HepG2 (cell line): ENCODE data around the gene NDUFAF3. TPM values are rescaled to one million over a fixed set of nuclear protein-coding genes. Genes with fewer than 3 reads are reported as not detected.

ENCODE experiments used
- AFF4 ChIP-seq: sonication (generic); formaldehyde crosslinking; IDR thresholded peaks from 2 replicates; pipeline ENCODE4 v1.4.0; 2020; ENCODE audit warnings: missing genetic modification reagents
- ARNTL ChIP-seq: sonication (generic); formaldehyde crosslinking; IDR thresholded peaks from 2 replicates; pipeline ENCODE4 v1.4.0; 2020; ENCODE audit warnings: mild to moderate bottlenecking, missing genetic modification reagents
- ATF7-NPFF ChIP-seq: sonication (generic); formaldehyde crosslinking; IDR thresholded peaks from 2 replicates; pipeline ENCODE4 v1.8.1; 2023; ENCODE audit warnings: mild to moderate bottlenecking, low read depth, missing genetic modification reagents, moderate library complexity
- E2F1 ChIP-seq: sonication (generic); formaldehyde crosslinking; IDR thresholded peaks from 2 replicates; pipeline ENCODE4 v1.5.0; 2020; ENCODE audit warnings: missing genetic modification reagents
- ELF4 ChIP-seq: sonication (generic); formaldehyde crosslinking; IDR thresholded peaks from 2 replicates; pipeline ENCODE4 v1.5.0; 2020; ENCODE audit warnings: missing genetic modification reagents, mild to moderate bottlenecking, moderate library complexity, borderline replicate concordance
- GPBP1L1 ChIP-seq: sonication (generic); formaldehyde crosslinking; IDR thresholded peaks from 2 replicates; pipeline ENCODE4 v1.5.0; 2020; ENCODE audit warnings: mild to moderate bottlenecking, missing genetic modification reagents
- HNF4A ChIP-seq: sonication (generic); formaldehyde crosslinking; IDR thresholded peaks from 2 replicates; pipeline ENCODE4 v1.4.0; 2020; ENCODE audit warnings: missing genetic modification reagents
- IKZF5 ChIP-seq: IDR thresholded peaks from 2 replicates; pipeline ENCODE4 v1.6.1; 2018; ENCODE audit warnings: missing genetic modification reagents, mild to moderate bottlenecking, missing compliant biosample characterization
- KDM6A ChIP-seq: IDR thresholded peaks from 2 replicates; pipeline ENCODE4 v1.6.1; 2016; ENCODE audit warnings: low read depth
- NCOA1 ChIP-seq: sonication (generic); formaldehyde crosslinking; IDR thresholded peaks from 2 replicates; pipeline ENCODE4 v1.9.0; 2021; ENCODE audit warnings: missing genetic modification reagents
- PAX8 ChIP-seq: sonication (generic); formaldehyde crosslinking; IDR thresholded peaks from 2 replicates; pipeline ENCODE4 v1.8.0; 2022; ENCODE audit warnings: mild to moderate bottlenecking, missing genetic modification reagents, borderline replicate concordance
- RBM22 ChIP-seq: fragments of 200-400 bp; formaldehyde crosslinking; optimal IDR thresholded peaks from 2 replicates; pipeline ENCODE3; 2017; ENCODE audit warnings: mild to moderate bottlenecking, low read length, moderate library complexity
- RCOR2 ChIP-seq: IDR thresholded peaks from 2 replicates; pipeline ENCODE4 v1.6.1; 2016; ENCODE audit warnings: missing biosample characterization, missing genetic modification reagents
- SRF ChIP-seq: IDR thresholded peaks from 2 replicates; pipeline ENCODE4 v1.6.1; 2011; ENCODE audit warnings: mild to moderate bottlenecking, low read depth, low read length, moderate library complexity
- TCF7L2 ChIP-seq: IDR thresholded peaks from 2 replicates; pipeline ENCODE4 v1.6.1; 2011; ENCODE audit warnings: mild to moderate bottlenecking, low read depth, low read length, moderate library complexity
- ZNF350 ChIP-seq: sonication (generic); formaldehyde crosslinking; IDR thresholded peaks from 2 replicates; pipeline ENCODE4 v1.4.0; 2020; ENCODE audit warnings: mild to moderate bottlenecking, low read depth, missing genetic modification reagents, borderline replicate concordance
- ZNF546 ChIP-seq: sonication (generic); formaldehyde crosslinking; conservative IDR thresholded peaks from 2 replicates; pipeline ENCODE4 v1.8.1; 2023; ENCODE audit warnings: mild to moderate bottlenecking, missing genetic modification reagents
- ZNF569 ChIP-seq: sonication (generic); formaldehyde crosslinking; IDR thresholded peaks from 2 replicates; pipeline ENCODE4 v1.5.0; 2020; ENCODE audit warnings: mild to moderate bottlenecking, missing genetic modification reagents, moderate library complexity, borderline replicate concordance
- ZNF672 ChIP-seq: sonication (generic); formaldehyde crosslinking; IDR thresholded peaks from 2 replicates; pipeline ENCODE4 v1.8.1; 2022; ENCODE audit warnings: missing genetic modification reagents
- ZNF792 ChIP-seq: IDR thresholded peaks from 2 replicates; pipeline ENCODE4 v1.6.1; 2016
- ZNF841 ChIP-seq: sonication (generic); formaldehyde crosslinking; IDR thresholded peaks from 2 replicates; pipeline ENCODE4 v1.8.1; 2023; ENCODE audit warnings: missing genetic modification reagents, borderline replicate concordance
- polyA plus RNA-seq, 8 experiments: library from polyadenylated mRNA; depleted of rRNA in 3 of 8; stranded (reverse) in 7 of 8; unstranded in 1 of 8; fragments of >200 nt; fragmentation: Illumina TruSeq in 4 of 8; extraction: Trizol in 4 of 8; gene quantifications; 2 replicates each; pipeline versions ENCODE4 v1.2.1 to v1.2.3, GENCODE V29; 2011 to 2016; ENCODE audit warnings: low read depth in 4 of 8, missing spikeins in 1 of 8, mixed read lengths in 1 of 8; ENCODE audit not compliant: insufficient read depth in 1 of 8
- total RNA-seq, 5 experiments: library from RNA; depleted of rRNA; stranded (reverse); fragments of >200 nt; fragmentation: Illumina TruSeq; extraction: Trizol; gene quantifications; 2 replicates each; pipeline ENCODE4 v1.2.3, GENCODE V29; 2016; ENCODE audit warnings: low read depth in 1 of 5

Gene NDUFAF3
- total and polyA plus RNA-seq, 2 of the 13 experiments (the other 11 are each of a cell fraction or from before 2014, with no cell fraction given): 39.0 to 50.0 TPM

- TF ChIP-seq NCOA1 (CRISPR knock-in tag) (no peak; the same call in 1 of the 2 replicates), ATF7-NPFF (CRISPR knock-in tag) (no peak; the same call in 1 of the 2 replicates), HNF4A (CRISPR knock-in tag) (no peak), ZNF672 (CRISPR knock-in tag) (no peak), SRF (no peak), ZNF350 (no peak; the same call in 1 of the 2 replicates), AFF4 (peak; percentile 79), RCOR2 (CRISPR knock-in tag) (no peak), RBM22 (no peak), E2F1 (CRISPR knock-in tag) (peak; percentile 88), GPBP1L1 (CRISPR knock-in tag) (no peak), PAX8 (CRISPR knock-in tag) (0 out of 2 replicates have a peak, but pooled peaks have one; percentile 52), IKZF5 (CRISPR knock-in tag) (peak; percentile 73; the same call in 1 of the 2 replicates), ZNF546 (CRISPR knock-in tag) (peak; percentile 34; the same call in 1 of the 2 replicates), KDM6A (CRISPR knock-in tag) (no peak), ELF4 (no peak), ARNTL (peak; percentile 69), ZNF841 (CRISPR knock-in tag) (peak; percentile 45; the same call in 1 of the 2 replicates), TCF7L2 (no peak), ZNF792 (CRISPR knock-in tag) (peak; percentile 63; the same call in 1 of the 2 replicates), ZNF569 (CRISPR knock-in tag) (no peak)
Measured at GRCh38 chr3:49007068-49007770, 14.7 kb upstream of the NDUFAF3 start, which contains the start of gene WDR6 (continued).
